Measurements from ENCODE around the gene CACNG4. TPM values are rescaled to one million over a fixed set of nuclear protein-coding genes. Genes with fewer than 3 reads are reported as not detected.

CACNG4 gene
- total and polyA plus RNA-seq, 11 donors = 0.08 to 0.88 (median 0.33) TPM; not detected in 8

- intact Hi-C loops (cut with DNase I) = no loop called here
- Histone ChIP-seq H3K27me3 (no peaks in the 10 kb centered on the region), H3K4me3 (no peak overlapping the region), H3K9me3 (peaks cover 0 to 3% (median 0%) of the 10 kb centered on the region in 12 donors), H3K27ac (no peak overlapping the region), H3K36me3 (no peaks in the 10 kb centered on the region), H3K4me1 (peaks cover 0 to 4% (median 0%) of the 10 kb centered on the region in 12 donors)
- no peak for ATAC-seq
- no peak for DNase-seq
- WGBS, 4 donors = 56 to 67% (median 63%) methylated on average over 9 to 11 of the region's 11 CpGs
- TF ChIP-seq POLR2A (IDR thresholded peaks at IDR 0.05) (no peak), CTCF (IDR thresholded peaks at IDR 0.05) (no peak)
These were observed 77.7 kb downstream of the CACNG4 start for GRCh38 chr17:67041941-67042899.

GRCh38 chr17:67043283-67043682, 78.8 kb downstream of the CACNG4 start:
- Histone ChIP-seq H3K27me3 (no peaks in the 10 kb centered on the region), H3K36me3 (no peaks in the 10 kb centered on the region), H3K9me3 (peaks cover 0 to 13% (median 9%) of the 10 kb centered on the region in 12 donors), H3K4me3 (no peak overlapping the region), H3K4me1 (peaks cover 0 to 4% (median 0%) of the 10 kb centered on the region in 12 donors), H3K27ac (no peak overlapping the region)
- DNase-seq = no peak
- no peak for ATAC-seq
- TF ChIP-seq POLR2A (IDR thresholded peaks at IDR 0.05) = no peak
- TF ChIP-seq CTCF (IDR thresholded peaks at IDR 0.05) = no peak
- intact Hi-C loops (cut with DNase I) = no loop called here
- 82 to 86% (median 84%) methylated on average over 12 of the region's 12 CpGs for WGBS, 4 donors

GRCh38 chr17:67044016-67044772, 79.7 kb downstream of the CACNG4 start, which contains the start of gene CACNG1:
CACNG1 (plus strand) TSS chr17:67044554; CDS start chr17:67044661, 107 bp downstream.
- intact Hi-C loops (cut with DNase I) = no loop called here
- Histone ChIP-seq H3K27me3 (no peaks in the 10 kb centered on the region), H3K36me3 (no peaks in the 10 kb centered on the region), H3K4me1 (peaks cover 0 to 4% (median 0%) of the 10 kb centered on the region in 12 donors), H3K9me3 (peaks cover 0 to 22% (median 18%) of the 10 kb centered on the region in 12 donors), H3K27ac (no peak within 1 kb of the TSS), H3K4me3 (no peak within 1 kb of the TSS)
- no peak for DNase-seq
- TF ChIP-seq CTCF (IDR thresholded peaks at IDR 0.05) (no peak), POLR2A (IDR thresholded peaks at IDR 0.05) (no peak)
- peak in 1 of 4 donors; percentile 14 for ATAC-seq
- WGBS, 4 donors = 77 to 86% (median 83%) methylated on average over 28 to 32 of the region's 32 CpGs

GRCh38 chr17:67044940-67045339, 80.4 kb downstream of the CACNG4 start:
- H3K36me3 ChIP-seq = no peaks in the 10 kb centered on the region
- no peak overlapping the region for H3K4me3 ChIP-seq
- no peak overlapping the region for H3K27ac ChIP-seq

More at GRCh38 chr17:67044940-67045339, 80.4 kb downstream of the CACNG4 start:
- TF ChIP-seq CTCF (IDR thresholded peaks at IDR 0.05) = no peak
- no peak for TF ChIP-seq POLR2A (IDR thresholded peaks at IDR 0.05)
- intact Hi-C loops (cut with DNase I) = no loop called here
- Histone ChIP-seq H3K4me1 (peaks cover 0 to 4% (median 0%) of the 10 kb centered on the region in 12 donors), H3K9me3 (peaks cover 0 to 30% (median 25%) of the 10 kb centered on the region in 12 donors), H3K27me3 (no peaks in the 10 kb centered on the region)
- peak; percentile 75 to 83 (median 82) for ATAC-seq
- DNase-seq = peak in 2 of 5 donors; percentile 28 to 48
- whole genome bisulfite sequencing, 4 donors = 52 to 74% (median 60%) methylated on average over 5 of the region's 5 CpGs

Data from heart left ventricle (tissue), 16 donors.